Endothelial cell of umbilical vein (primary cell): ENCODE data around the gene TUBB4B.

Source experiments
- FOS ChIP-seq: IDR thresholded peaks from 2 replicates; pipeline ENCODE4 v1.6.1; 2011; ENCODE audit warnings: mild to moderate bottlenecking, low read length, moderate library complexity, borderline replicate concordance; ENCODE audit not compliant: insufficient read depth
- GATA2 ChIP-seq: IDR thresholded peaks from 2 replicates; pipeline ENCODE4 v1.7.0; 2011; ENCODE audit warnings: low read depth, mild to moderate bottlenecking, moderate library complexity, mixed read lengths, low read length; ENCODE audit not compliant: insufficient read length, insufficient read depth
- MYC ChIP-seq: IDR thresholded peaks from one replicate; pipeline ENCODE4 v1.6.1; 2011; ENCODE audit warnings: mild to moderate bottlenecking, low read depth, low read length
- POLR2A ChIP-seq: IDR thresholded peaks from 2 replicates; pipeline ENCODE4 v1.6.1; 2012; ENCODE audit warnings: low read depth, mild to moderate bottlenecking, control low read depth, low read length
- TF ChIP-seq, protein P1 (sequence below), 2 donors: IDR thresholded peaks; 1 replicate in 1 of 2; 2 replicates in 1 of 2; pipeline ENCODE4 v1.5.1; 2011; ENCODE audit warnings: low read length in 2 of 2, mild to moderate bottlenecking in 2 of 2, moderate library complexity in 2 of 2, control low read depth in 1 of 2, inconsistent platforms in 1 of 2, low read depth in 1 of 2; ENCODE audit not compliant: insufficient read depth in 1 of 2; ENCODE audit errors: extremely low read depth in 1 of 2

DNA sequence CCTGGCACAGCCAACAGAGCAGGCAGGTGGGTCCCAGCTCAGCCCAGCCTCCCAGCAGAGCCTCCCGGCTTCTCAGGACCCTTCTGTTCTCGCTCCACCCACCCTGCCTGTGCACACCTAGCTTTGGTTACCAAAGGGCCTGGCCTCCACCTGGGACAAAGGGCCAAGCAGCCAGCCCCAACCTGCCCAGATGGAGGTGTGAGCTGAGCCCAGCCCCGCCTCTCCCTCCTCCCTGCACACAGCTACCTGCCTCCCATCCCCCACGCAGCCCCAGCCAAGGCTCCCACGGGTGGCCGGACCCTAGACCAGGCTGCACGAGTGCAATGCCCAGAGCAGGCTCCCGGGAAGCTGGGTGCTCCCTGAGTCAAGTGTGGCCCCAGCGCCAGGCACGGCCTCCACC lies 46.2 kb upstream of the TUBB4B start:
- TF ChIP-seq, protein P1, sequence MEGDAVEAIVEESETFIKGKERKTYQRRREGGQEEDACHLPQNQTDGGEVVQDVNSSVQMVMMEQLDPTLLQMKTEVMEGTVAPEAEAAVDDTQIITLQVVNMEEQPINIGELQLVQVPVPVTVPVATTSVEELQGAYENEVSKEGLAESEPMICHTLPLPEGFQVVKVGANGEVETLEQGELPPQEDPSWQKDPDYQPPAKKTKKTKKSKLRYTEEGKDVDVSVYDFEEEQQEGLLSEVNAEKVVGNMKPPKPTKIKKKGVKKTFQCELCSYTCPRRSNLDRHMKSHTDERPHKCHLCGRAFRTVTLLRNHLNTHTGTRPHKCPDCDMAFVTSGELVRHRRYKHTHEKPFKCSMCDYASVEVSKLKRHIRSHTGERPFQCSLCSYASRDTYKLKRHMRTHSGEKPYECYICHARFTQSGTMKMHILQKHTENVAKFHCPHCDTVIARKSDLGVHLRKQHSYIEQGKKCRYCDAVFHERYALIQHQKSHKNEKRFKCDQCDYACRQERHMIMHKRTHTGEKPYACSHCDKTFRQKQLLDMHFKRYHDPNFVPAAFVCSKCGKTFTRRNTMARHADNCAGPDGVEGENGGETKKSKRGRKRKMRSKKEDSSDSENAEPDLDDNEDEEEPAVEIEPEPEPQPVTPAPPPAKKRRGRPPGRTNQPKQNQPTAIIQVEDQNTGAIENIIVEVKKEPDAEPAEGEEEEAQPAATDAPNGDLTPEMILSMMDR (IDR thresholded peaks at IDR 0.05; ENCODE audit: extremely low read depth in 1 of 2, insufficient read depth in 1 of 2, low read depth in 1 of 2, low read length in 2 of 2), result no peak
- no peak for TF ChIP-seq POLR2A
- no peak for TF ChIP-seq GATA2
- no peak for TF ChIP-seq FOS
- no peak for TF ChIP-seq MYC
